PC-9 (cell line): ENCODE measurements around the gene NADSYN1. TPM values are rescaled to one million over a fixed set of nuclear protein-coding genes. Genes with fewer than 3 reads are reported as not detected.

Source experiments
- BruUV-seq: library from RNA; stranded (reverse); fragments of 400-500 nt; replicated peaks from 2 replicates; lab custom pipeline; 2021; lab: Mats Ljungman, UMichigan
- CTCF ChIA-PET: fragments of 300-600 bp; sonication (Branson Sonifier 250); formaldehyde crosslinking; loops from one replicate; lab custom pipeline; 2022; ENCODE audit warnings: antibody characterized with exemption; lab: Charles Lee
- POLR2A ChIA-PET: fragments of 300-600 bp; sonication (Branson Sonifier 250); formaldehyde crosslinking; loops from one replicate; lab custom pipeline; 2022; ENCODE audit warnings: antibody characterized with exemption; ENCODE audit not compliant: unreplicated experiment; lab: Charles Lee
- DNase-seq, 2 experiments: peaks; one replicate each; pipeline versions ENCODE4 v3.0.0 to v3.0.0-alpha.2; 2015 to 2022; ENCODE audit warnings: mixed read lengths in 1 of 2
- H2AFZ ChIP-seq: fragments of 200-600 bp; sonication (generic); 2 replicates; pipeline ENCODE4 v1.8.1; 2017; ENCODE audit warnings: antibody characterized with exemption
- H3F3A ChIP-seq: fragments of 200-600 bp; sonication (generic); 2 replicates; pipeline ENCODE4 v1.8.1; 2017; ENCODE audit warnings: antibody characterized with exemption, mild to moderate bottlenecking, low read depth; ENCODE audit not compliant: insufficient read depth
- H3K27ac ChIP-seq: fragments of 200-600 bp; sonication (generic); 2 replicates; pipeline ENCODE4 v1.6.1; 2016; ENCODE audit warnings: mixed run types
- H3K27me3 ChIP-seq: fragments of 200-600 bp; sonication (generic); 2 replicates; pipeline ENCODE4 v1.6.1; 2016; ENCODE audit warnings: low read depth, mixed run types; ENCODE audit not compliant: insufficient read depth
- H3K36me3 ChIP-seq: fragments of 200-600 bp; sonication (generic); 2 replicates; pipeline ENCODE4 v1.6.1; 2016; ENCODE audit warnings: low read depth, mixed run types
- H3K4me1 ChIP-seq: fragments of 200-600 bp; sonication (generic); replicated peaks from 2 replicates; pipeline ENCODE4 v1.6.1; 2016; ENCODE audit warnings: mixed run types; ENCODE audit not compliant: insufficient read depth
- H3K4me2 ChIP-seq: fragments of 200-600 bp; sonication (generic); 2 replicates; pipeline ENCODE4 v1.6.1; 2017; ENCODE audit warnings: mixed run types
- H3K4me3 ChIP-seq: fragments of 200-600 bp; sonication (generic); 2 replicates; pipeline ENCODE4 v1.6.1; 2016; ENCODE audit warnings: mixed run types
- H3K79me2 ChIP-seq: fragments of 200-600 bp; sonication (generic); 2 replicates; pipeline ENCODE4 v1.6.1; 2017; ENCODE audit warnings: low read depth, mixed run types
- H3K9me2 ChIP-seq: fragments of 200-600 bp; sonication (generic); 2 replicates; pipeline ENCODE4 v1.8.1; 2017; ENCODE audit warnings: mild to moderate bottlenecking; ENCODE audit not compliant: insufficient read depth
- H3K9me3 ChIP-seq: fragments of 200-600 bp; sonication (generic); 2 replicates; pipeline ENCODE4 v1.8.1; 2016; ENCODE audit warnings: low read depth; ENCODE audit not compliant: insufficient read depth
- H4K20me1 ChIP-seq: fragments of 200-600 bp; sonication (generic); 2 replicates; pipeline ENCODE4 v1.8.1; 2017; ENCODE audit not compliant: insufficient read depth
- CTCF ChIP-seq: fragments of 200-600 bp; sonication (generic); conservative IDR thresholded peaks from 2 replicates; pipeline ENCODE4 v1.6.1; 2017; ENCODE audit warnings: mixed run types, antibody characterized with exemption, mild to moderate bottlenecking, moderate library complexity
- EZH2 ChIP-seq: fragments of 200-600 bp; sonication (generic); IDR thresholded peaks from 2 replicates; pipeline ENCODE4 v1.8.0; 2017; ENCODE audit warnings: antibody characterized with exemption, low read depth
- intact Hi-C: fragments of 100-400 bp; cut with micrococcal nuclease; formaldehyde crosslinking; loops from one replicate; pipeline ENCODE4 v1.10.0; 2022; ENCODE audit not compliant: unreplicated experiment
- total RNA-seq: library from RNA; stranded (reverse); gene quantifications from 2 replicates; pipeline ENCODE4 v1.2.3, GENCODE V29; 2021

NADSYN1 gene
- total RNA-seq, 1 experiment from 2014 or later: 118 TPM

- Histone ChIP-seq H3F3A (peaks cover 19% of the 10 kb centered on the region; the same call in 1 of the 2 replicates), H3K4me1 (peaks cover 44% of the 10 kb centered on the region), H3K27ac (no peak overlapping the region), H4K20me1 (peaks cover 10% of the 10 kb centered on the region; the same call in 1 of the 2 replicates), H3K4me3 (peak overlapping the region; percentile 96; the same call in 1 of the 2 replicates), H3K9me2 (no peaks in the 10 kb centered on the region), H3K4me2 (peak overlapping the region; percentile 98), H3K27me3 (no peaks in the 10 kb centered on the region), H3K79me2 (peaks cover 47% of the 10 kb centered on the region), H3K36me3 (peaks cover 3% of the 10 kb centered on the region; the same call in 1 of the 2 replicates), H2AFZ (no peak overlapping the region), H3K9me3 (no peaks in the 10 kb centered on the region)
- BruUV-seq: no TSS peak
- CTCF ChIA-PET: no interaction called here
- POLR2A ChIA-PET: interaction anchor here (0.7 kb wide), 1 partner anchor 25 kb away, joined by 4 read pairs; no protein-coding TSS in a partner anchor
- no peak for TF ChIP-seq EZH2
- TF ChIP-seq CTCF: no peak
- intact Hi-C loops: loop anchor here (2.0 to 10.0 kb wide), 2 partner anchors 29 to 133 kb away; partner anchors contain the start of gene KRTAP5-11
- peak in 1 of 2 experiments; percentile 34 for DNase-seq
Measured at GRCh38 chr11:71451596-71452198, 1.3 kb upstream of the NADSYN1 start.

GRCh38 chr11:71452199-71453036, 585 bp upstream of the NADSYN1 start:
- H3K4me1 ChIP-seq: peaks cover 39% of the 10 kb centered on the region
- BruUV-seq: no TSS peak
- H3K27me3 ChIP-seq: no peaks in the 10 kb centered on the region
- peak; percentile 24 to 44 for DNase-seq
- peak overlapping the region; percentile 96 for H3K4me3 ChIP-seq
- no peak overlapping the region for H3K27ac ChIP-seq
- intact Hi-C loops: loop anchor here (2.0 to 10.0 kb wide), 2 partner anchors 28 to 132 kb away; partner anchors contain the start of gene KRTAP5-11
- H3K9me3 ChIP-seq: no peaks in the 10 kb centered on the region
- H3K79me2 ChIP-seq: peaks cover 43% of the 10 kb centered on the region
- peaks cover 10% of the 10 kb centered on the region; the same call in 1 of the 2 replicates for H4K20me1 ChIP-seq
- ChIA-PET POLR2A (interaction anchor here (0.6 kb wide), 5 partner anchors 10 to 1815 kb away, joined by 4 to 17 read pairs (median 7); no protein-coding TSS in a partner anchor), CTCF (interaction anchor here (0.5 to 1.0 kb wide), 7 partner anchors 26 to 810 kb away, joined by 3 to 15 read pairs (median 7); no protein-coding TSS in a partner anchor)
- H3K9me2 ChIP-seq: no peaks in the 10 kb centered on the region
- peaks cover 14% of the 10 kb centered on the region; the same call in 1 of the 2 replicates for H3F3A ChIP-seq
- H3K36me3 ChIP-seq: 0 out of 2 replicates have a peak, but pooled peaks cover 5% of the 10 kb centered on the region
- H2AFZ ChIP-seq: peak overlapping the region; percentile 93
- TF ChIP-seq CTCF (no peak), EZH2 (no peak)
- peak overlapping the region; percentile 98 for H3K4me2 ChIP-seq

- Histone ChIP-seq H3K27me3 (no peaks in the 10 kb centered on the region), H3K9me3 (no peaks in the 10 kb centered on the region), H3K9me2 (no peaks in the 10 kb centered on the region), H3K4me2 (peak overlapping the region; percentile 83), H4K20me1 (peaks cover 14% of the 10 kb centered on the region; the same call in 1 of the 2 replicates), H3K4me3 (peak overlapping the region; percentile 96), H2AFZ (peak overlapping the region; percentile 95), H3K27ac (no peak overlapping the region), H3F3A (peaks cover 14% of the 10 kb centered on the region; the same call in 1 of the 2 replicates), H3K36me3 (0 out of 2 replicates have a peak, but pooled peaks cover 5% of the 10 kb centered on the region), H3K79me2 (peaks cover 38% of the 10 kb centered on the region), H3K4me1 (peaks cover 39% of the 10 kb centered on the region)
- DNase-seq: no peak
- intact Hi-C loops: loop anchor here (2.0 to 10.0 kb wide), 2 partner anchors 27 to 131 kb away; partner anchors contain the start of gene KRTAP5-11
- no TSS peak for BruUV-seq
- POLR2A ChIA-PET: no interaction called here
- TF ChIP-seq EZH2 (no peak), CTCF (no peak)
- CTCF ChIA-PET: no interaction called here
Measured at GRCh38 chr11:71453918-71454304, 908 bp downstream of the NADSYN1 start.
